Large intestine (tissue), 3 donors: ENCODE data around the gene SOX8. TPM values are rescaled to one million over a fixed set of nuclear protein-coding genes. Genes with fewer than 3 reads are reported as not detected.

Source experiments
- DNase-seq, 2 donors: peaks; one replicate each; pipeline versions ENCODE4 v3.0.0 to v3.0.0-alpha.2; 2013
- H3K27ac ChIP-seq: one replicate; pipeline ENCODE4 v1.5.1; 2013; ENCODE audit warnings: low read length
- H3K27me3 ChIP-seq: 2 replicates; pipeline ENCODE4 v1.6.1; 2013; ENCODE audit warnings: low read length; ENCODE audit not compliant: control insufficient read depth, insufficient read depth
- H3K36me3 ChIP-seq: 2 replicates; pipeline ENCODE4 v1.6.1; 2013; ENCODE audit warnings: low read length; ENCODE audit not compliant: control insufficient read depth, insufficient read depth
- H3K4me1 ChIP-seq: one replicate; pipeline ENCODE4 v1.6.1; 2013; ENCODE audit warnings: low read length; ENCODE audit not compliant: control insufficient read depth, insufficient read depth
- H3K4me3 ChIP-seq: one replicate; pipeline ENCODE4 v1.5.1; 2013; ENCODE audit warnings: low read length
- H3K9me3 ChIP-seq: one replicate; pipeline ENCODE4 v1.6.1; 2013; ENCODE audit warnings: mild to moderate bottlenecking, low read depth, low read length, moderate library complexity; ENCODE audit not compliant: control insufficient read depth
- WGBS: methylation state at CpG from one replicate; pipeline ENCODE4 v1.1.5; 2013; ENCODE audit warnings: low lambda C conversion rate; ENCODE audit not compliant: insufficient coverage; 5-methylcytosine and 5-hydroxymethylcytosine counted together
- polyA plus RNA-seq: library from polyadenylated mRNA; unstranded; fragments of 120-200 nt; gene quantifications from one replicate; pipeline ENCODE4 v1.2.1, GENCODE V29; 2013

Gene SOX8
- polyA plus RNA-seq, 1 donor = 3.7 TPM

DNA sequence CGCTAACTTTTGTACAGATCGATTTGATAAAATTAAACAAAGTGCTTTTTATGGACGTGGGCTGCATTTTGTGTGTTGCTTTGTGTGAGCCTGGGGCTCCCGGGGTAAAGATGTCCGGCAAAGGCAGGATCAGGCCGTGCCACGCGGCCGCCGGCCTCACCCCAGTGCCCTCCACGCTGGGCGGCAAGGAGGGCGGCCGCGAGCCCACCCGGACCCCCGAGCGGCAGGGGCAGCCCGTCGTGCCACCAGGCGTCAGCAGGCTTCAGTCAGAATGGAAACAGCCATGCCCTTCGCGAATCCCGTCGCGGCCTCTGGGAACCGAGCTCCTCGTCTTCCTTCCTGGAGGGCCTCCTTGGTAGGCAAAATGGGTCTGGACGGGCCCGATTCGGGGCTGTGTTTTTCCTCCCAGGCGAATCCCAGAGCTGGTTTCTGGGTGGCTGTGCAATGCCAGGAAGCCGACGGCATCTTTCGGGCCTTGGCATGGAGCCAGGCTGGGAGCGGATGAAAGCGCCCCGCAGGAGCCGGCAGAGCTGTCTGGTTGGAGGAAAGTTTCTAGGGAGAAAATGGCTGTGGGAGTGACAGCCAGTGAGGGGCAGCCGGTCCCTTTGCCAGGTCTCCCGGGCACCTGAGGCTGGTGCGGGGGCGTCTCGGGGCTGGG lies 5.5 kb downstream of the SOX8 start:
- Histone ChIP-seq H3K4me3 (no peak overlapping the region), H3K27me3 (peaks cover 22% of the 10 kb centered on the region), H3K36me3 (no peaks in the 10 kb centered on the region), H3K27ac (no peak overlapping the region), H3K9me3 (peaks cover 14% of the 10 kb centered on the region), H3K4me1 (no peaks in the 10 kb centered on the region)
- no peak for DNase-seq
- no CpG with 5 or more reads among the region's 44 CpGs for WGBS

DNA sequence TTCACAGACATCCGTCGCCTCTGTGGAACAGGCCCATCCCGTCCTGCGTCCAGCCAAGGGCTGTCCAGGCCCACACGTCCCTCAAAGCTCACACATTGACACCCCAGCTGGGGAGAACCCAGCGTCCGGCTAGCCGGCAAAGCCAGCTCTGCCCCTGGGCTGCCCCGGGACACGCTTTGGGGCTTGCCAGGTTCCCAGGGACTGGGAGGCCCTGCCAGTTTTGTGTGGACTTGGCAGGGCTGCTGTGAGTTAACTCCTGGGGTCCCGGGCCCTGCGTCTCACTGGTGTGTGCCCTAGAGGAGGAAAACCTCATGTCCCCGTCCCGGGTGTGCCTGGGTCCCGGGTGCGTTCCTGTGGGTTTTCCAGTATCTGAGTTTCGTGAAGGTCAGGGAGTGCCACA lies 6.3 kb downstream of the SOX8 start:
- WGBS = no CpG with 5 or more reads among the region's 17 CpGs
- no peaks in the 10 kb centered on the region for H3K36me3 ChIP-seq
- DNase-seq = no peak
- H3K27me3 ChIP-seq = peaks cover 13% of the 10 kb centered on the region
- H3K4me3 ChIP-seq = no peak overlapping the region
- peaks cover 14% of the 10 kb centered on the region for H3K9me3 ChIP-seq
- H3K4me1 ChIP-seq = no peaks in the 10 kb centered on the region
- no peak overlapping the region for H3K27ac ChIP-seq

DNA sequence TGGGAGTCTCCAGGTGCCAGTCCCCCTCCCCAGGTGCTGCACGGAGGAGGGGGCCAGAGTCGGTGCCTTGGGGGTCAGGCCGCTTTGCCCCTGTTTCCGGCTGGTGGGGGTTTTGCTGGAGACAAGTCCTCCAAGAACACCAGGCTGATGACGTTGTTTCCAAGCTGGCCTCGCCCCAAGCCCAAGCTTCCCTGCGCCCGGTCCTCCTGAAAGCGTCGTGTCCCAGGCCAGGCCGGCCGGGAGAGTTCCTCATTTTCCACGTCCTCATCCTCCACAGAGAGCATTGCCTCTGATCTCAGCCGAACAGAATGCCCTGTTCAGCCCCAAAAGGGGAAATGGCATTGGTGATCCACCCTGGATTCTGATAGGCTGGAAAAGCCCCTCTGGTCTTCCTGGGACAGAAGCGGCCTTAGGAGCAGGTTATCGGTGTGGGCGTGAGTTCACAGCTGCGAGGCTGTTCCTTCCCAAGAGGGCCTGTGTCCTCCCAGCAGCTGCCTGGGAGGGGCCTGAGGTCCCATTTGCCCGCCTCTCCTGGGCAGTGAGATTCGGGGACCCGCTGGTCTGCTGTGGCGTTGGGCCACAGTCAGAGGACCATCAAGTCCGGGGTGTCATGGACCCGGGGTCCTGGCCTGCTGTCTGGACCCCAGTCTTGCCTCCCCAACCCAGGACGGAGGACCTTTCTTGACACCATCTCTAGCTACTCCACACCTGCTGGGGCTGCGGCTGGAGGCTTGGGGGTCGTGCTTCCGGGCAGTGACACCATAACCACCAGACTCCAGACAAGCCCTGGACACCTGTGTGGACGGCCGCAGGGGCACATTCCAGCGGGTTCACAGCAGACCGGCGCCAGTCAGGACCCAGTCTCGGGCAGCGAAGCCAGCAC lies 7.1 kb downstream of the SOX8 start:
- no peaks in the 10 kb centered on the region for H3K4me1 ChIP-seq
- H3K36me3 ChIP-seq = no peaks in the 10 kb centered on the region
- peaks cover 11% of the 10 kb centered on the region for H3K9me3 ChIP-seq
- peaks cover 5% of the 10 kb centered on the region for H3K27me3 ChIP-seq
- no peak for DNase-seq
- H3K27ac ChIP-seq = no peak overlapping the region
- no peak overlapping the region for H3K4me3 ChIP-seq
- WGBS = no CpG with 5 or more reads among the region's 35 CpGs

DNA sequence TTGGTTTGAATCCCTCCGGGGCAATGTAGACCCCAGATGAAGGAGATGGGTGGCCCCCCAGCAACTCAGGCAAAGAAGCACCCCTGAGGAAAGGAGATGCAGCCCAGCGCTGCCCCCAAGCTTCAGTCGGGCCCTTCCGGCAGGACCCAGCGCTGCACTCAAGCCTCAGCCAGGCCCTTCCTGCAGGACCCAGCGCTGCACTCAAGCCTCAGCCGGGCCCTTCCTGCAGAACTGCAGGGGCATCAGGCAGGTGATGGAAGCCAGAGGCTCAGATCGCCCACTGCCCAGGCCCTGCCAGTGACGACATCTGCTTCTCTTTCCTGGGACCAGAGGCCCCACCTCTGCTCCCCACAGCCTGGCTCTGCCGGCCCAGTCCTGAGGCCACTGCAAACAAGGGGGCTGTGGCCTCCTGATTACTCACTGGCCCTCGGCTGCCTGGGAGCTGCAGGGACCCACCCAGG lies 7.8 kb downstream of the SOX8 start:
- WGBS = no CpG with 5 or more reads among the region's 11 CpGs
- Histone ChIP-seq H3K27me3 (no peaks in the 10 kb centered on the region), H3K4me1 (no peaks in the 10 kb centered on the region), H3K36me3 (no peaks in the 10 kb centered on the region), H3K27ac (no peak overlapping the region), H3K9me3 (peaks cover 16% of the 10 kb centered on the region), H3K4me3 (no peak overlapping the region)
- no peak for DNase-seq

DNA sequence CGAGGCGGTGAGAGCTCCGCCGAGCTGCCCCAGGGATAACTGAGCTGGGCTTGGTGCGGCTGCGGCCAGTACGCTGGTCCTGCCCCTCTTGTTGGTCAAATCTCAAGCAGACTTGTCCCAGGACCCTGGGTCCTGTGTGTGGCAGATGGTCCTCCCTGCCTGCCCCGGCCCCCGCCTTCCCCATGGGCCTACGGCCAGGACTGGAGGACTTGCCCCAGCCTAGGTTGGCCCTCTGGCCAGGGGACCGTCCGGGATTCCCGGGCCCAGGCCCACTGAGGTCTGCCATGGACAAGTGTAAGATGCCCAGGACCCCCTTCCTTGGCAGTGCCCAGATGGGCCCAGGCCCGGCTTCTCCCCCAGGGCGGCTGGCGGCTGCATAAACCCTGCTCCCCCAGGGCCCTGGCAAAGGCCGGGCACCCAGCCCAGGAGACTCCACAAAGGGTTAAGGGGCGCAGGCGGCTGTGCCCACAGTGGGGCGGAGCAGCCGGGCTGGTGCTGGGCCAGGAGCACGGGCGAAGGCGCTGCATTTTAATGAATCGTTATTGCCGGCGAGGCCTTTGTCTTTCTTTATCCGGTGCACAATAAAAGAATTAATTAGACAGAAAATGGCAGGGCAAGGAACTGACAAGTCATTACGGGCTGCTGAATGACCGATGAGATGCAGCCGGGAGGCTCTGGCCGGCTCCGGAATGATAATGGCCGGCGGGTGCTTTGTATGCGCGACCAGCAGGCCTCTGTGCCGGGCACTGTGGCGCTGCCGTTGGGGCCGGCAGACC lies 9.1 kb downstream of the SOX8 start:
- no peaks in the 10 kb centered on the region for H3K36me3 ChIP-seq
- H3K4me3 ChIP-seq = no peak overlapping the region
- WGBS = no CpG with 5 or more reads among the region's 41 CpGs
- no peaks in the 10 kb centered on the region for H3K27me3 ChIP-seq
- peaks cover 10% of the 10 kb centered on the region for H3K9me3 ChIP-seq
- DNase-seq = no peak
- no peak overlapping the region for H3K27ac ChIP-seq
- no peaks in the 10 kb centered on the region for H3K4me1 ChIP-seq

DNA sequence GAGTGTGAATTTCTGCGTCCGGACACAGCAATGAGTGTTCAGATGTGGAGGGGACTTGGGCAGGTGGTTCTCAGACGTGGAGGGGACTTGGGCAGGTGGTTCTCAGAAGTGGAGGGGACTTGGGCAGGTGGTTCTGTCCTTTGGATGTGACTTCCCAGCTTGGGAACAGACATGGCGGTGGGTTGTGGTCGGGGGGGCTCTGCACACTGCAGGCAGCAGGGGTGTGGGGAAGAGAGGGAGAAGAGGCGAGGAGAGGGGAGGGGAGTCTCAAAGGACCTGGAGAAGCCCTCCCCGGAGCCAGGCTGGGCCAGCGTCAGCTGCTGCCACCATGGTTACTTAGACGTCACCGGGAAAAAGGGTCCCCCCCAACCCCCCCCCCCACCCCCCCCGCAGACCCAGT lies 9.8 kb downstream of the SOX8 start:
- Histone ChIP-seq H3K9me3 (peaks cover 10% of the 10 kb centered on the region), H3K4me1 (no peaks in the 10 kb centered on the region), H3K27me3 (no peaks in the 10 kb centered on the region), H3K27ac (no peak overlapping the region), H3K4me3 (no peak overlapping the region), H3K36me3 (no peaks in the 10 kb centered on the region)
- WGBS = no CpG with 5 or more reads among the region's 11 CpGs
- DNase-seq = no peak

DNA sequence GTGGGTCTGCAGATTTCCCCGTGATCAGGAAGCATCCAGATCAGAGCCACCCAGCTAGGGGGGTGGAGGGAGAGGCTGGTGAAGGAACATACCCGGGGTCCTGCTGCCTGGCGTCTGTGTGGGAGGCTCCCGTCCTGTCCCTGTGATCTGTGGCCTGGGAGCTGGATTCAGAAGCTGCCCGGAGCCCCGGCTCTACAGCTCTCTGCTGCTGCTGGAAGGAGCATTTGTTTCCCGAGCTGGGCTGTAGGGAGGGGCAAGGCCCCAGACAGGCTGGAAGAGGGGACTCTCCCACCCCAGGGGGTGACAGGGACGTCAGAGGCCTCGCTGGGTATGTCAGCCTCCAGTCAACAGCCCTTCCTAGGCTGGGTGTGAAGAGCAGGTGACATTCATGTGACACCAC lies 10.2 kb downstream of the SOX8 start:
- Histone ChIP-seq H3K9me3 (peaks cover 10% of the 10 kb centered on the region), H3K36me3 (no peaks in the 10 kb centered on the region), H3K27ac (no peak overlapping the region), H3K4me3 (no peak overlapping the region), H3K4me1 (no peaks in the 10 kb centered on the region), H3K27me3 (peaks cover 2% of the 10 kb centered on the region)
- no peak for DNase-seq
- WGBS = no CpG with 5 or more reads among the region's 9 CpGs

DNA sequence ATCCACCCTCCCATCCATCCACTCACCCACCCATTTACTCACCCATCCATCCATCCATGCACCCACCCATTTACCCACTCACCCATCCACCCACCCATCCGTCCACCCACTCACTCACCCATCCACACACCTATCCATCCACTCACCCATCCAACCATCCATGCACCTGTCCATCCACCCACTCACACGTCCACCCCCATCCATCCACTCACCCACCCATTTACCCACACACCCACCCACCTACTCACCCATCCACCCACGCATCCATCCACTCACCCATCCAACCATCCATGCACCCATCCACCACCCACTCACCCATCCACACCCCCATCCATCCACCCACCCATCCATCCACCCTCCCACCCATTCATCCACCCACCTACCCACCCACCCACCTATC lies 12.2 kb downstream of the SOX8 start:
- peaks cover 21% of the 10 kb centered on the region for H3K9me3 ChIP-seq
- H3K4me1 ChIP-seq = no peaks in the 10 kb centered on the region
- peaks cover 19% of the 10 kb centered on the region for H3K27me3 ChIP-seq
- no peak overlapping the region for H3K27ac ChIP-seq
- no peaks in the 10 kb centered on the region for H3K36me3 ChIP-seq
- DNase-seq = no peak
- 75% methylated on average over 2 of the region's 3 CpGs for WGBS
- no peak overlapping the region for H3K4me3 ChIP-seq

DNA sequence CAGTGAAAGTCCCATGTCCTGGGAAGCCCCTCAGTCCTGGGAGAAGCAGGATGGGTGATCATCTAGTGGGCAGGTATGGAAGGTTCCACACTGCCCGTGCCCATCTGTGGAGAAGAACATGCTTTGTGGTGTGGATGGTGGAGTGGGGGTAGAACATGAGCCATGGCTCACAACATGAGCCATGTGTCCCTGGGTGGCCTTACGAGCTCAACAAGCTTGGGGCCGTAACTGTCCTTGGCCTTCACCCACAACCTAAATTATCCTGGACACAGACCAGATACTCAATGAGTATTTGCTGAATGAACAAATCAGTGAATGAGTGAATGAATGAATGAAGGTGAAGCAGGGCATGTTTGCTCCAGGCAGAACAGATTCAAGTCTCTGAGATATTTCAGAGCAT lies 13.5 kb downstream of the SOX8 start:
- DNase-seq = no peak
- no peaks in the 10 kb centered on the region for H3K36me3 ChIP-seq
- no peaks in the 10 kb centered on the region for H3K4me1 ChIP-seq
- H3K4me3 ChIP-seq = no peak overlapping the region
- no peak overlapping the region for H3K27ac ChIP-seq
- no CpG with 5 or more reads among the region's 3 CpGs for WGBS
- peaks cover 19% of the 10 kb centered on the region for H3K27me3 ChIP-seq
- H3K9me3 ChIP-seq = peaks cover 21% of the 10 kb centered on the region

DNA sequence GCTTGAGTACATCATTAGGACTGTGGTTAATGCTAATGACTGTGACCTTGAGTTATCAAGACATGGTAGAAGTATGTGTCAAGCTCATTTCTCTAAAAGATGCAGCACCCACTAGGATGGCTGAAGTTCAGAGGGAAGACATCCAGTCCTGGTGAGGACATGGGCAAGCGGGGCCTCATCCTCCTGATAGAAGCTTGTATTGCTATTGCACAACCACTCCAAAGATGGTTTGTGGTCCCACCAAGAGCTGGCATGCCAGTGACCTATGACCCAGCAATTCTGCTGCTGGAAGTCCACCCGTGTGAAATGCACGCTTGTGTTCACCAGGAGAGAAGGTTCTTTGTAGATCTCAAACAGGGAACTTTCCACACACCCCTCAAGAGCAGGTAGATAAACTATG lies 14.2 kb downstream of the SOX8 start:
- peaks cover 21% of the 10 kb centered on the region for H3K9me3 ChIP-seq
- H3K4me3 ChIP-seq = no peak overlapping the region
- no CpG with 5 or more reads among the region's 3 CpGs for WGBS
- no peaks in the 10 kb centered on the region for H3K36me3 ChIP-seq
- H3K4me1 ChIP-seq = no peaks in the 10 kb centered on the region
- DNase-seq = no peak
- peaks cover 19% of the 10 kb centered on the region for H3K27me3 ChIP-seq
- H3K27ac ChIP-seq = no peak overlapping the region
